ENCODE results near the gene GATB. TPM values are rescaled to one million over a fixed set of nuclear protein-coding genes. Genes with fewer than 3 reads are reported as not detected.

GATB gene
- total RNA-seq, 2 experiments from 2014 or later, result 13.8 to 16.3 TPM

DNA sequence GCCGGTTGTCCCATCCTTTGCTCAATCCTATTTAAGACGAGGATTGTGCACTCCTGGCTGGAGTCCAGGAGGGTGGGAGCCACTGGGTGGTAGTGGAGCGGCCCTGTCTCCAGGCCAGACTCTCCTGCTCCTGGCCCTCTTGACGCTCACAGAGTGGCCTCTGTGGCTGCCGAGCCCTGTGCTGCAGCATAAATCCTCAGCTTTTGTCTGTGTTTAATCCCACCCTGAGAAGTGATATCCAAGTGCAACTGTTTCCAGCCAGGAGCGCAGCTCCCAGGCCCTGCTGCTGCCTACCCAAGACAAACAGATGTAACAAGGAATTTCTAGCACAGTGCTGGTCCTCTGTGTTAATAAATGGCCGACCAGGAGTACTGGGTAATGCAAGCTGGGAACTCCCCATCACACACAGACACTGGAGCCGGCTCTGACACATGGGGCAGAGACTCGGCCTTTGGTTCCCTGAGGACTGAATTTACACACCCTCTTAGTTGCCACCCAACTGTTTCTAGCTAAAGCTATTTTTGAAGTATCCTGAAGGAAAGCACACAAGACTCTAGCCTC is 85.3 kb downstream of the GATB start:
- Mint-ChIP-seq H3K9me3 (ENCODE audit: insufficient read depth) (no peaks in the 10 kb centered on the region), H3K4me3 (no peak overlapping the region), H3K27ac (no peak overlapping the region), H3K36me3 (ENCODE audit: low read depth) (no peaks in the 10 kb centered on the region), H3K4me1 (ENCODE audit: low read depth) (no peaks in the 10 kb centered on the region), H3K27me3 (ENCODE audit: low read depth) (no peaks in the 10 kb centered on the region)
- ATAC-seq, result no peak
- CTCF ChIA-PET, result no interaction called here
- POLR2A ChIA-PET, result no interaction called here
- DNase-seq, result no peak

DNA sequence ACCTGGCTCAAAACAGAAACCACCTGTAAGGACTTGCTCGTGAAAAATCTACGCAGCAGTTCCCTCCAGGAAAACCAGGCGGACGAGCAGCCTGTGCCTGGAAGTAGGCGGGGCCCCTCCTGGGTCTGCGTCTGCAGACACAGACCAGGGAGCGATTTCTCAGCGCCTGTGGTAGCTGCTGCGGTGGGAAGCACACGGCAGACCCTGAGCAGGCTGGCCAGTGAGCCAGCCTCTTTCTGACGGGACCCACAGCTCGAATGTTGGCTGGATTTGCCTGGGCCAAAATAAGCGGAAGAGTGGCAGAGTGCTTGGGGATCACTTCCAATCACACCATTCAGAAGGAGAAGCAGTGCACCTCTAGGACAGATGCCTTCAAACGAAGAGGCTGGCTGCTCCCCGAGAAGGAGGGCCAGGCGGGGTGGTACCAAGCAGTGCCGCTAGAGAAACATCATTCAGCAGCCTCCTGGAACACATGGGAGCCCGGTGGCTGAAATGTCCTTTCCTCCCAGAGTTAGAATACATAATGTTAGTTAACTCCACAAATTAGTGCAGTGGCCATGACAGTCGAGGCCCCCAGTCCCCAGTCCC is 85.9 kb downstream of the GATB start:
- Mint-ChIP-seq H3K4me3 (no peak overlapping the region), H3K9me3 (ENCODE audit: insufficient read depth) (no peaks in the 10 kb centered on the region), H3K27ac (no peak overlapping the region), H3K4me1 (ENCODE audit: low read depth) (no peaks in the 10 kb centered on the region), H3K27me3 (ENCODE audit: low read depth) (no peaks in the 10 kb centered on the region), H3K36me3 (ENCODE audit: low read depth) (no peaks in the 10 kb centered on the region)
- ChIA-PET CTCF (no interaction called here), POLR2A (no interaction called here)
- DNase-seq, result no peak
- ATAC-seq, result no peak

DNA sequence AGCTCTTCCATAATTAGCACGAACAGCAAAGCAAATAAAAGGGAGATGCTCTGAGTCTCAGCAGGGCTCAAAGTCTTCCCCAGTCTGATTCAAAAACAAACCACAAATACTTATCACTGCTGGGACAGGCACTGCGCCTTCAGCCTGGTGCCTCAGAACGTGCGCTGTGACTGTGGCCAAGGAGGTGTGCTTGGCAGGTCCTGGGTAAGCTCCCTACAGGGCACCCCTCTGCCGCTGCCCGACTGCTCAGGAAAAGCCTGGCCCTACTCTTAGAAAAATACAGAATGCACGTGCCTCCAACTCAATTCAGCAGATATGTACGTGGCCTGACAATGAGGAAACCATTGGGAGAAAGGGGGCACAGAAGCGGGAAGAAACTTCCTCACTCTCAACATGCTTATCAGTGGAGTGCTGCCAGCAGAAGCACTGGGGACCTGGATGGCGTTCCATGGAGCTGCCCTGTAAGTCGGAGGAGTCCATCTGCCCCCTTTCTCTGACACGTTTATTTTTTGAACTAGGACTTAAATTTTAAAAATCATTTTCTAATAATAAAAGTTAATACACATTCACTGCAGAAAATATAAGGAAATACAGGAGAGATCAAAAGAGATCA is 86.8 kb downstream of the GATB start:
- Mint-ChIP-seq H3K4me3 (no peak overlapping the region), H3K9me3 (ENCODE audit: insufficient read depth) (no peaks in the 10 kb centered on the region), H3K27me3 (ENCODE audit: low read depth) (no peaks in the 10 kb centered on the region), H3K36me3 (ENCODE audit: low read depth) (no peaks in the 10 kb centered on the region), H3K27ac (no peak overlapping the region), H3K4me1 (ENCODE audit: low read depth) (no peaks in the 10 kb centered on the region)
- POLR2A ChIA-PET, result no interaction called here
- DNase-seq, result no peak
- ATAC-seq, result no peak
- CTCF ChIA-PET, result no interaction called here

DNA sequence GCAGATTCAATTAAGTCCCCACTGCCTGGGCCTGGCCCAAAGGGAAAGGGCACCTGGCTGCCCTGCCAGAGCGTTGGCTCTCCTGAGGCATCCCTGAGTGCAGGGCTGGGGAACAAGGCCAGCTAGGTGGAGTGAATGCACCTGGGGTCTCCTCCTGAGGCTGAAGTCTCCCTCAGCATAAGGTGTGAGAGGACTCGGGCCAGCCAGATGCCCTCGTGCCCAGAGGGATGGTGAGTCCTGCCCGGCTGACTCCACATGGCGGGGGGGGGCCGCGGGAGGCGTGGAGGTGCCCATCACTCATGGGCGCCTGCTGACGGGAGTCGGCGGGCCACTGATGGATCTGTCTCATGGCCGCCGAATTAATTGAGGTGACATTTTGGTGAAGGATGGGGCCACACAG is 87.8 kb downstream of the GATB start:
- ChIA-PET CTCF (no interaction called here), POLR2A (no interaction called here)
- Mint-ChIP-seq H3K4me3 (no peak overlapping the region), H3K27me3 (ENCODE audit: low read depth) (no peaks in the 10 kb centered on the region), H3K9me3 (ENCODE audit: insufficient read depth) (no peaks in the 10 kb centered on the region), H3K27ac (no peak overlapping the region), H3K4me1 (ENCODE audit: low read depth) (no peaks in the 10 kb centered on the region), H3K36me3 (ENCODE audit: low read depth) (no peaks in the 10 kb centered on the region)
- ATAC-seq (no peak), DNase-seq (no peak)

DNA sequence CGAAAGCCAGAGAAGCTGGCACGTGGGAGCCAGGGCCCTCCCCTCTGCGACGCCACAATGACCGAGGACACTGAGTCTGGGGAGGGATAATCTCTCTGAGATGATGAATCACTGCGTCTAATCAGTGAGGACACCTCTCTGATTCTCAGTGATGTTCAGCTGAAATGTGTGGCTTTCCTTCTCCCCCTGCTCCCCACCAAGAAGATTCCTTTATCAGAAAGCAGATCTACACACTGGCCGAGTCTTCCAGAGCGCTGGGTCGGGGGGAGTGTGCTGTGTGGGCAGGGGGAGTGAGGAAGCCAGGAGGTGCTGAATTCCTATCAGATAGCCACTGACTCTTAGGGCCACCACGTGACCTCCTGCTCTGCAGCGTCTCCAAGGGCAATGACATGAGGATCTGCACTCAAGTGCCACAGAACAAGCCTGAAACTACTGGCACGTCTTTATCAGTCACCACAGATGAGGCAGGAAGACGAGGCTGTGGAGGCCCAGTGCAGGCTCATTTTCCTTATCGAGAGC is 89.2 kb downstream of the GATB start:
- Mint-ChIP-seq H3K9me3 (ENCODE audit: insufficient read depth) (no peaks in the 10 kb centered on the region), H3K36me3 (ENCODE audit: low read depth) (no peaks in the 10 kb centered on the region), H3K27me3 (ENCODE audit: low read depth) (no peaks in the 10 kb centered on the region), H3K4me3 (no peak overlapping the region), H3K27ac (no peak overlapping the region), H3K4me1 (ENCODE audit: low read depth) (peaks cover 8% of the 10 kb centered on the region)
- ChIA-PET POLR2A (no interaction called here), CTCF (no interaction called here)
- ATAC-seq (no peak), DNase-seq (no peak)

- Mint-ChIP-seq H3K9me3 (ENCODE audit: insufficient read depth) (no peaks in the 10 kb centered on the region), H3K36me3 (ENCODE audit: low read depth) (no peaks in the 10 kb centered on the region), H3K4me1 (ENCODE audit: low read depth) (peaks cover 12% of the 10 kb centered on the region), H3K27ac (no peak overlapping the region), H3K4me3 (no peak overlapping the region), H3K27me3 (ENCODE audit: low read depth) (no peaks in the 10 kb centered on the region)
- CTCF ChIA-PET, result no interaction called here
- no peak for DNase-seq
- no peak for ATAC-seq
- POLR2A ChIA-PET, result no interaction called here
These were observed 90.0 kb downstream of the GATB start for GRCh38 chr4:151670843-151671242.

DNA sequence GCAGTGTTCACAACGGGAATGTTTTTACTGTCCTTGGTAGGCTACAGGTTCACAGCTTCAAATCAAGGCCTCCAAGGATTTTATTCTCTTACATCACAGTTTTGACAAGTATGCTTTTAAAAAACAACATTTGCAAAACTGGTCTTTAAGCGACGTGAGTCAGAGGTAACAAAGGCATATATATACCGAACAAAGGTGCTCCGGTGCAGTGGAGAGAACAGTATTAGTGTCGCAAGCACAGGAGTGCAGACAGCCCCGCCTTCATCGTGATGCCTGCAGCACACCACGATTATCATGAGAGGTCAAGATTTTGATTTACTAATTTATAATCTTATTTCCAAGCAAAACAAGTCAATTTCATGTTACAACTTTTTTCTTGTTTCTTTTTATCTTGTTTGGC is 90.8 kb downstream of the GATB start:
- H3K27ac Mint-ChIP-seq, result no peak overlapping the region
- H3K4me3 Mint-ChIP-seq, result no peak overlapping the region
- DNase-seq (no peak), ATAC-seq (no peak)
- no peaks in the 10 kb centered on the region for H3K27me3 Mint-ChIP-seq (ENCODE audit: low read depth)
- no peaks in the 10 kb centered on the region for H3K36me3 Mint-ChIP-seq (ENCODE audit: low read depth)
- H3K4me1 Mint-ChIP-seq (ENCODE audit: low read depth), result peaks cover 12% of the 10 kb centered on the region
- ChIA-PET CTCF (interaction anchor here (0.7 kb wide), 1 partner anchor 9 kb away, joined by 3 read pairs; no protein-coding TSS in a partner anchor), POLR2A (no interaction called here)
- H3K9me3 Mint-ChIP-seq (ENCODE audit: insufficient read depth), result no peaks in the 10 kb centered on the region

- ATAC-seq, result no peak
- Mint-ChIP-seq H3K4me3 (no peak overlapping the region), H3K4me1 (ENCODE audit: low read depth) (peaks cover 12% of the 10 kb centered on the region), H3K36me3 (ENCODE audit: low read depth) (no peaks in the 10 kb centered on the region), H3K27me3 (ENCODE audit: low read depth) (no peaks in the 10 kb centered on the region), H3K9me3 (ENCODE audit: insufficient read depth) (no peaks in the 10 kb centered on the region), H3K27ac (no peak overlapping the region)
- no peak for DNase-seq
- ChIA-PET CTCF (no interaction called here), POLR2A (no interaction called here)
These were observed 92.0 kb downstream of the GATB start for GRCh38 chr4:151668689-151669402.

GRCh38 chr4:151667666-151668065 is 93.1 kb downstream of the GATB start:
- CTCF ChIA-PET, result interaction anchor here (0.8 to 1.4 kb wide), 2 partner anchors 10 to 330 kb away, joined by 3 read pairs; no protein-coding TSS in a partner anchor
- no peaks in the 10 kb centered on the region for H3K9me3 Mint-ChIP-seq (ENCODE audit: insufficient read depth)
- no peaks in the 10 kb centered on the region for H3K36me3 Mint-ChIP-seq (ENCODE audit: low read depth)
- H3K27ac Mint-ChIP-seq, result no peak overlapping the region
- no peak for ATAC-seq
- H3K4me3 Mint-ChIP-seq, result no peak overlapping the region
- no peak for DNase-seq
- H3K27me3 Mint-ChIP-seq (ENCODE audit: low read depth), result no peaks in the 10 kb centered on the region
- H3K4me1 Mint-ChIP-seq (ENCODE audit: low read depth), result peaks cover 12% of the 10 kb centered on the region
- POLR2A ChIA-PET, result interaction anchor here (0.6 kb wide), 1 partner anchor 475 kb away, joined by 3 read pairs; no protein-coding TSS in a partner anchor

- CTCF ChIA-PET, result interaction anchor here (1.4 kb wide), 1 partner anchor 9 kb away, joined by 3 read pairs; no protein-coding TSS in a partner anchor
- DNase-seq, result no peak
- H3K4me1 Mint-ChIP-seq (ENCODE audit: low read depth), result peaks cover 12% of the 10 kb centered on the region
- H3K36me3 Mint-ChIP-seq (ENCODE audit: low read depth), result no peaks in the 10 kb centered on the region
- POLR2A ChIA-PET, result interaction anchor here (0.6 kb wide), 1 partner anchor 475 kb away, joined by 3 read pairs; no protein-coding TSS in a partner anchor
- H3K27ac Mint-ChIP-seq, result peak overlapping the region; percentile 1
- H3K27me3 Mint-ChIP-seq (ENCODE audit: low read depth), result no peaks in the 10 kb centered on the region
- H3K4me3 Mint-ChIP-seq, result no peak overlapping the region
- ATAC-seq, result peak; percentile 70
- no peaks in the 10 kb centered on the region for H3K9me3 Mint-ChIP-seq (ENCODE audit: insufficient read depth)
These were observed 93.8 kb downstream of the GATB start for GRCh38 chr4:151667048-151667447.

DNA sequence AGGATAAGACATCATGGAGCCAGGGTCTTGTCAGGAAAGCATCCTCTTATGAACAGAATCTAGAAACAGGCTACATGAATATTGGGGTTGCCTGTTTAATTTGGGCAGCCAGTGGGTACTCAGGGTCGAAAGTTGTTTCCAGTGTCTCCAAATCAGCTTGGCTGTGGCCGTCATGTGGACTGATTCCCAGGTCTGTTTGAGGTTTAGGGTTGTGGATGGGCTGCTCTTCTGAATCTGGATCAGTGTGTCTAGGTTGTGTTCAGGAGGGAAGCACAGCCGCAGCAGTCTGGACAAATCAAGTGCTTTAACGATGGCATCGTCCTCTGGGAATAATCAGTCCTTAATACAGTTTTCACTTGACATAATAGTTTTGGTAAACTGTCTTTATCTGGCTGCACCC is 94.3 kb downstream of the GATB start:
- Mint-ChIP-seq H3K9me3 (ENCODE audit: insufficient read depth) (no peaks in the 10 kb centered on the region), H3K27ac (no peak overlapping the region), H3K27me3 (ENCODE audit: low read depth) (no peaks in the 10 kb centered on the region), H3K4me1 (ENCODE audit: low read depth) (peaks cover 12% of the 10 kb centered on the region), H3K4me3 (no peak overlapping the region), H3K36me3 (ENCODE audit: low read depth) (no peaks in the 10 kb centered on the region)
- ChIA-PET CTCF (no interaction called here), POLR2A (no interaction called here)
- ATAC-seq (no peak), DNase-seq (no peak)

GRCh38 chr4:151665785-151666127 is 95.1 kb downstream of the GATB start:
- Mint-ChIP-seq H3K36me3 (ENCODE audit: low read depth) (no peaks in the 10 kb centered on the region), H3K27ac (no peak overlapping the region), H3K27me3 (ENCODE audit: low read depth) (no peaks in the 10 kb centered on the region), H3K4me3 (no peak overlapping the region), H3K4me1 (ENCODE audit: low read depth) (peaks cover 12% of the 10 kb centered on the region), H3K9me3 (ENCODE audit: insufficient read depth) (no peaks in the 10 kb centered on the region)
- ATAC-seq (no peak), DNase-seq (no peak)
- CTCF ChIA-PET, result no interaction called here
- POLR2A ChIA-PET, result no interaction called here

Measured in activated CD8-positive, alpha-beta T cell treated with anti-CD3 and anti-CD28 coated beads, Interleukin-2, amount 10 ng/mL, durations not matched to agents 7 days and 5 days (primary cell).